GM18499 (cell line): ENCODE data around the gene SLC6A12.
"Not testable (repeated sequence)": the region's sequence is repeated elsewhere in the genome, so short reads cannot be mapped to it uniquely, and the experiment has no call there.

ENCODE experiments used
- ATAC-seq: cut with Tn5 transposase; IDR thresholded peaks from one replicate; pipeline ENCODE4 v1.9.1; 2021; ENCODE audit warnings: moderate number of reproducible peaks; ENCODE audit not compliant: insufficient read depth, unreplicated experiment

SLC6A12 gene

DNA sequence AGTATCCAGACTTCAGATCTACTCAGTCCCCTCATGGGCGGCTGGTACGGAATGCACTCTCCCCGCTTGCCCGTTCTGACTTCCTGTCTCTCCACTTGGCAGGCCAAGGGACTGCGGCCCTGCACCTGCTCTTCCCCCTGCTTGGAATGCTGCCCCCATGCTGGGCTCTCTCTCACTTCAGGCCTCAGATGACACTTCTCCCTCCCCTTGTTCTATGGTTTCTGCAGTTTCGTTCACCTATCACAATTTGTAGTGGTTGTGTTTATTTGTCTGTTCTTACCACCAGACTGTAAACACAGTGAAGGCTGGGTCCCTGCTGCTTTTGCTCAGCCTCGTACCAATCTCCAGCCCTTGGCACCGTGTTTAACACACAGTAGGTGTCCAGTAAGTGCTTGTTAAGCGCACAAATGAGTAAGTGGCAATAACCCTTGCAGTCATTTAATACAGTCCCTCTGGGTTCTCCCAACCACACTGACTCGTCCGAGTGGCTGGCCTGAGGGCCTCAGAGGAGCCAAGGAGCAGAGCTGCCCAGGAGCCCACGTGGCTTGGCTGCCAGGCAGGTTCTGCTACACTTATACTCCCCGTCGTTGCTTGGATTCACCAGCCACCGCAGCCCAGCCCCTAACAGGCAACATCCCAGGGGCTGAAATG lies 11.8 kb downstream of the SLC6A12 start:
- ATAC-seq, result no peak

GRCh38 chr12:201361-201760 lies 12.6 kb downstream of the SLC6A12 start:
- no peak for ATAC-seq

DNA sequence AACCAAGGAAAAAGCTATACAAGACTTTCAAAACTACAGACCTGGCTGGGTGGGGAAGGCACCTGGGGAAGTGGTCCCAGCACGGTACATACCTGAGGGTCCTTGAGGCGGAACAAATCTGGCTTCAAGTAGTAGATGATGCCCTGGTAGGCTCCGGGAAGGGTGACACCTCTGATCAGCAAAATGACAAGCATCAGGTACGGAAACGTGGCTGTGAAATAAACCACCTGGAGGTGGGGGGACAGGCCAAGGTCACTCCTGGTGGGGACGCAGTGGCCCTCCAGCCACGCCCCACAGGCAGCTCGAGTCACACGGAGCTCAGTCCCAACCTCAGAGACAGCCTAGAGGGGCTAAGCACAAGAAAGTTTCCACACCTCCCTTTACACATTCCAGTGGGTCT lies 15.3 kb downstream of the SLC6A12 start:
- ATAC-seq, result no peak

DNA sequence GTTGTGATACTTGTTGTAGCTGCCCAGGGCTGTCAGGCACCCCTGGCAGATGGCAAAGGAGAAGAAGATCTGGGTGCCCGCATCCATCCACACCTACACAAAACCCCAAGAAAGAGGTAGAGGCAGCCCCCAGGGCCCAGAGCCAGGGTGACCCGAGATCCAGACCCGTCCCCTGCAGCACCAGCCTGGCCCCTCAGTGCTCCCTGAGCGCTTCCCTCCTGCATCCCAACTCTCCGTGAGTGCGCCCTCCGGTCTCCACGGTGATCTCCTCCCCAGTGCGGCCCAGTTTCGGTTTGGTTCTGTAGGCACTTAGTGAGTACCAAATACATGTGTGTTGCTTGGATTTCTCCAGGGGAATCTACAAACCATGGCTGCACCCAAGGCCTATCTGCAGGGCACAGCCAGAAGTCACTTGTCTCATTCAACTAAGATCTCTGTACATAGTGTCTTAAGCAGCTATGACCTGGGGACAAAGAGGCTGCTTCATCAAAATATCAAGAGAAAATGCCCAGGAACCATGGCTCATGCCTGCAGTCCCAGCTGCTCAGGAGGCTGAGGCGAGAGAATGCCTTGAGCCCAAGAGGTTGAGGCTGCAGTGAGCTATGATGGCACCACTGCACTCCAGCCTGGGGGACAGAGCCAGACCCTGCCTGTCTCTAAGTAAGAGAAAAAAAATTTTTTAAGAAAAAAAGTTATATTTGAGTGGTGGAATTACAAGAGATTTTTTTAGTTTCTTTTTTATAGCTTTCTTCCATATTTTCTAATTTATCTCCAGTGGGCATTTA lies 15.9 kb downstream of the SLC6A12 start:
- ATAC-seq, result no peak

DNA sequence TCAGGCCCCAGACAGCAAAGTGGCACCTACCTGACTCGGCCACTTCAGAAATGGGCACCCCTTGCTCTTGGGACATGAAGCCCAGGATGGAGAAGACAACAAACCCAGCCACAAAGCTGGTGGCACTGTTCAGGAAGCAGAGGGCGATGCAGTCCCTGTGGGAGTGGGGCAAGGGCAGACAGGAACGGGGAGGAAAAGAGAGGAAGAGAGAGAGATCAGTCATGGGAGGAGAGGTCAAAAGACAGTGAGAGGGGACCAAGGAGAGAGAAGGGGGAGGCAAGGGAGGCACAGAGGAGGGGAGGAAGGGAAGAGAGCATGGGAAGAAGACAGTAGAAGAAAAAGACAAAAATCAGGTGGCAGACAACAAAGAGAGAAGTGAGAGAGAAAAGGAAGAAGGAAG lies 16.6 kb downstream of the SLC6A12 start:
- no peak for ATAC-seq

GRCh38 chr12:196436-196835 lies 17.5 kb downstream of the SLC6A12 start:
- no peak for ATAC-seq

DNA sequence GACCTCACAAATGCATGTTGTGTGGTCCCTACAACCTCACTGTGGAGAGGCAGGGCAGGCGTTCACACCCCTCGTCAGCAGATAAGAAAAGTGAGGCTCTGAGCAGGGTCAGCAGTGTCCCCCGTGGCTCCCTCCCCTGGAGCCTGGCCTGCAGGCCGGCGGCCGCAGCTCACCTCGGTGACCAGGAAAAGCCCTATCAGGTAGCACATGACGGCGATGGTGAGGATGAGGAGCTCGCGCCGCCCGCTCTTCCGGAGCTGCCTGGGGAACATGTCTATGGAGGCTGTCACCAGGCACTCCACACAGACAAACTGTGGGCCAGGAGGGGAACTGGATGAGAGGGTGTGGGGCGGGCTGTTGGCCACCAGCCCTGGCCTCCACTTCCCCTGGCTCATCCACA lies 18.0 kb downstream of the SLC6A12 start:
- no peak for ATAC-seq

- no peak for ATAC-seq
These were observed 18.8 kb downstream of the SLC6A12 start for GRCh38 chr12:195156-195555.

DNA sequence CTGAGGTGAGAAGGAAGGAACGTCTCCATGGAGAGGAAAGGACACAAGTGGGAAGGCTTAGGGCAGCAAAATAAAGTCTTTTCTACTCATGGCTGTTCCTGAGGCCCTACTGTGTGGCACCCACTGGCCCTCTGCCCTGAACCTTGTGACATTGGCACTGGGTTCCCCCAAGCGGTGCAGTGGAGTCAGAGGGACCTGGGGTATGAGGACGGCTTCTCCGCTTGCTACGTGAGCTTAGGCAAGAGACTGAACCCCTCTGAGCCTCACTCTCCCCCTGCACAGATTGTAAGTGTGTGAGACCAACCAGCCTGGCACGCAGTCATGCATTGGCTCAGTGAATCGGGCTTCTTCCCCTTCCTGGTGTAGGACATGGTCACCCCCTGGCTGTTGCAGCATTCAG lies 19.7 kb downstream of the SLC6A12 start:
- ATAC-seq, result no peak

DNA sequence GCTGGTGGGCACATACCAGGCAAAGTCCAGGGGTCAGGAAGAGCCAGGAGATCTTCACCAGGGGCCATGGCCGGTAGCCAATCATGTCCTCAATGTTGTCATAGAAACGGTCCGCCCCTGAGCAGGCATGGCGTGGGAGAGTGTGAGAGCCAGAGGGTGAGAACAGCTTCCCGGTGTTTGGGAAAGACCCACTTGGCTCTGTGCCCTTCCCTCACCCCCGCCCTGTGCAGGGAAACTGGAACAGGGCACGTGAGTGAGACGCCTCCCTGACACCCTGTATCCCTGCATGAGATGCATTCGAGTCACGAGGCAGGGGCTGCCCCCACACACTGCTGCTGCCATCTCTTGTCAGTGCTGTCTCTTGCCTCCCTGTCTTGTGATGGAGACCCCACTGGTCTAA lies 20.7 kb downstream of the SLC6A12 start:
- ATAC-seq, result no peak

- no peak for ATAC-seq
These were observed 22.4 kb downstream of the SLC6A12 start for GRCh38 chr12:191541-191940.

GRCh38 chr12:190881-191280 lies 23.1 kb downstream of the SLC6A12 start:
- ATAC-seq, result no peak

DNA sequence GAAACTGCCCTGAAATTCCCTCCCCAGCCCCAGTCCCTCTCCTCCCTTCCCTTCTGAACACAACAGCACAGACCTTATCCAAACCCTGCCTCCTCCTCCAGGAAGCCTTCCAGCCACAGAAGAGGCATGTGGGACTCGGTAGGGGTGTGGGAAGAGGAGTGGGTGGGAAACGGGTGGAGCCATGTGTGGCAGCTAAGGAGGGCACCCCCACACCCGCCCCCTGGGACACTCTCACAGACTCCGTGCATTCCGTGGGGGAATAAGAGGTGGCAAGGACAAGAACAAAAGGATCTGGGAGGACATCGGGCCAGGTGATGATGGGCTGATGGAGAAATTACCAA lies 24.4 kb downstream of the SLC6A12 start:
- ATAC-seq, result no peak

DNA sequence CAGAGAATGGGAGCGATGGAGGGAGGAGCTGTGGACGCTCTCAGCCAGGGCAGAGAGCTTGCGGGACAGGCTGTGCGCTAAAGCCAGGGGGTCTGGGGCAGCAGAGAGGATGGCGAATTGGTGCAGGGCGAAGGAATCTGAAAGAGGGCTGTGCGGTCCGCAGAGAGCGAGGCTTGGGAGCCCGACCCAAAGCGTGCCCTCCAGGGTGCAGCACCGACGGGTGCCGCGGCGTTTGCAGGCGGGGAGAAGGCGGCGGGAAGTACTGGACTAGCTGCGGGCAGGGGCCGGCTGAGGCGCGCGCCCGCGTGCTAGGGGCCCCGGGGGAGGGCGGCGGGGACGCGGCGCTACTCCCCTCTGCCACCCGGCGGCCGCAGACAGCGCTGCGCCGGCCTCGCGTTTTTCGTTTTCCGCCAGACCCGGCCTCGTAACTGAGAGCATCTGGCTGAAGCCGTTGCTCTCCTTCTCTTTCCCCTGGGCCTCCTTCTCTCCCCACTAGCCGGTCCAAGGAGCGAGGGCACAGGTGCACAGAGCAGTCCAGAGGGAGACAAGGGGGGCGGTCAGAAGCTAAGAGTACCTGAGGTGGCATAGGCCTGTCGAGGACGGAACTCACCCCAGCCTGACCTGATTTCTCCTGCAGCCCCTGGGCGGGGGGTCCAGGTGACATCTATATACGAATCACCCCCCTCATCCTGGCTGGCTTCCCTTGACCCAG lies 24.9 kb downstream of the SLC6A12 start:
- ATAC-seq, result no peak

DNA sequence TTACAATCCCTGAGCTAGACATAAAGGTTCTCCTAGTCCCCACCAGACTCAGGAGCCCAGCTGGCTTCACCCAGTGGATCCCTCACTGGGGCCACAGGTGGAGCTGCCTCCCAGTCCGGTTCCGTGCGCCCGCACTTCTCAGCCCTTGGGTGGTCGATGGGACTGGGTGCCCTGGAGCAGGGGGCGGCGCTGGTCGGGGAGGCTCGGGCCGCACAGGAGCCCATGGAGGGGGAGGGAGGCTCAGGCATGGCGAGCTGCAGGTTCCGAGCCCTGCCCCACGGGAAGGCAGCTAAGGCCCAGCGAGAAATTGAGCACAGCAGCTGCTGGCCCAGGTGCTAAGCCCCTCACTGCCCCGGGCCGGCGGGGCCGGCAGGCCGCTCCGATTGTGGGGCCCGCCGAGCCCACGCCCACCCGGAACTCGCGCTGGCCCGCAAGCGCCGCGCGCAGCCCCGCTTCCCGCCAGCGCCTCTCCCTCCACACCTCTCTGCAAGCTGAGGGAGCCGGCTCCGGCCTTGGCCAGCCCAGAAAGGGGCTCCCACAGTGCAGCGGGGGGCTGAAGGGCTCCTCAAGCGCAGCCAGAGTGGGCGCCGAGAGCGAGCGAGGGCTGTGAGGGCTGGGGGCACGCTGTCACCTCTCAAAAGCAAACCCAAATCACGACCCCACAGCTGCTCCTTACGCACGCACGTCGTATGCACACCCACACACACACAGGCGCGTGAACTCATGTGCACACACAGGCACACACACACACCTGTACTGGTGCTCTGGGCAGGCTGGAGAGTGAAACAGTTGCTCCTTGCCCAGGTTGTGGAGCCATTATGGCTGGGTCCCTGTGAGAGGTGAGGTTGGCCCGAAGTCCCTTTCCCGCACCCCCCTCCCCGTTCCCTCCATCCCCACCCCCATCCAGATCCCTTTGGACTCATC lies 25.7 kb downstream of the SLC6A12 start:
- not testable (repeated sequence) for ATAC-seq

DNA sequence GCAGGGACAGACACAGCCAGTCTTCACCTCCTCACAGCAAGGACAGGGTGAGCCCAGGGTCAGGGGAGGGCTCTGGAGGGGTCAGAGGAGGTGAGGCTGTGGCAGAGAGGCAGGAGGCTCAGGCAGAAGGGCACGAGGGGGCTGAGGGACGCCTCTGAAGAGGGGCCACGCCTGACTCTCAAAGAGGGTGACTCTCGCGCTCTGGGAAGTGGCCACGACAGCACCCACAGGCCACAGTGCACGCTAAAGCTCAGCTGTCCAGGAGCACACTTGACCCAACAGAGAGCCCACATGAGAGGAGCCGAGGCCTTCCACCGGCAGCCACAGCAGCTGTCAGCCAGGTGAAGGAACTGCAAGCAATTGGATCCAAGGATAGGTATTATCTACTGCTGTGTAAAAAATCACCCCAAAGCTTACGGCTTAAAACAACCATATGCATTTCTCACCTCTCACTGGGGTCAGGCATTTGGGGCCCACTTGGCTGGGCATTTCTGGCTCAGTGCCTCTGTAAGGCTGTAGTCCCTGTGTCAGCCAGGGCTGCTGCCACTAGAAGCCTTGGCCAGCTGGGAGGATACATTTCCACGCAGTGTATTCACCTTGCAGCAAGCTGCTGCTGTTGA lies 27.8 kb downstream of the SLC6A12 start:
- no peak for ATAC-seq

- ATAC-seq, result no peak
These were observed 28.4 kb downstream of the SLC6A12 start for GRCh38 chr12:185576-185955.

DNA sequence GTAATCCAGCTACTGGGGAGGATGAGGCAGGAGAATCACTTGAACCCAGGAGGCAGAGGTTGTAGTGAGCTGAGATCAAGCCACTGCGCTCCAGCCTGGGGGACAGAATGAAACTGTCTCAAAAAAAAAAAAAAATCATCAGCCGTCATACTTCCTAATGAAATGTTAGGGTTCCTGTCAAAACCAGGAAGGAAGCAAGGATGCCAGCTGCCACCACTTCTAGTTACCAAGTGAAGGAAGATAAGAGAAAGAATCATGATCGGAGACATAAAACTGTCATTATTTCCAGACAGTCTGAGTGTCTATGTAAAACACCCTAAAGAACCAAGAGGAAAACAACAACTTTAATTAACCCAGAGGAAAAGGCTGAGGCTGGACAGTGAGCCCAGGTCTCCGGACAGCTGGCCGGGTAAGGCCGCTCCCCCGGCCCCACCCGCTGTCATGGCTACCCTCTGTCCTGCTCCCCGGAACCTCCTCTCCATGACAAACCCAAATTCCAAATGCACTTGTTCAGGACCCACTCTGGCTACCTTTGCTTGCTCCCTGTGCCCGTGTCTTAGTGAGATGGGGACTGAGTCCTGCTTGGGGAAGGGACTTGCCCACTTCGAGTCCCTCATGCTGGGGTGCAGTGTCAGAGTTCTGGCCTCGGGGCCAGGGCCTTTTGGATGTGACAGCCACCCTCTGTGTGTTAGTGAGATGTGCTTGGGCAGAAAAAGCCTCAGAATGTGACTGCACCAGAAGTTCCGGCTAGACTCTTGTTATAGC lies 29.0 kb downstream of the SLC6A12 start:
- no peak for ATAC-seq

- ATAC-seq, result no peak
These were observed 31.5 kb downstream of the SLC6A12 start for GRCh38 chr12:182381-182892.
